ENCODE data around the gene PDK1.

DNA sequence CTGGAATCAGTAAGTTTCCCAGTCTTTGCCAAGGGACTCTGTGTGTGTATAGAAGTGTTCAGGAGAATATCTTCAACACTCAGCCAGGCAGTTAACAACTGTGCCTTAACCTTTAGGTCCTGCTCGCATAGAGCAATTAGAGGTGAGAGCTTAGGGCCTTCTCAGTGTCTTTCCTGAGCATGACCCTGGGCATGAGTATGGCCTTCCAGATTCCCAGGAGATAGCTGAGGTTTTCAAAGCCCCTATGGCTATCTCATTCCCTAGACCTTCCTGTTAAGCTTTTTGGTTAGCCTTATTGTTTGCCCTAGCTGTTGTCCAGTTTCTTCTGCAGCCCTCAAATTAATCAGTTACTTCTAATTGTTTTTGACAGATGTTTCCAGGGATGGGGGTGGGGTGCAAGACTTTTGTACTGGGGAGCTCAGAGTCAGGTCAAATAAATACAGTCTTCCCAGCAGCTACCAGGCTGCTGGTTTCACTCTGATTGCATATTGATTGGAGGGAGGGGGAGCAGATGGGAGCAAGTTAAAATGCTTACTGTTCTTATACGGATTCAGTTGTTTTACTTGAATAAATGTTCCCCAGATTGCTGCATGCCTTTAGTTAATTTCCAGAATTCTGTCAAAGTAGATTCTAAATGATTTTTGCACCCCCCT, 23.1 kb downstream of the PDK1 start:
- TF ChIP-seq, protein P1, sequence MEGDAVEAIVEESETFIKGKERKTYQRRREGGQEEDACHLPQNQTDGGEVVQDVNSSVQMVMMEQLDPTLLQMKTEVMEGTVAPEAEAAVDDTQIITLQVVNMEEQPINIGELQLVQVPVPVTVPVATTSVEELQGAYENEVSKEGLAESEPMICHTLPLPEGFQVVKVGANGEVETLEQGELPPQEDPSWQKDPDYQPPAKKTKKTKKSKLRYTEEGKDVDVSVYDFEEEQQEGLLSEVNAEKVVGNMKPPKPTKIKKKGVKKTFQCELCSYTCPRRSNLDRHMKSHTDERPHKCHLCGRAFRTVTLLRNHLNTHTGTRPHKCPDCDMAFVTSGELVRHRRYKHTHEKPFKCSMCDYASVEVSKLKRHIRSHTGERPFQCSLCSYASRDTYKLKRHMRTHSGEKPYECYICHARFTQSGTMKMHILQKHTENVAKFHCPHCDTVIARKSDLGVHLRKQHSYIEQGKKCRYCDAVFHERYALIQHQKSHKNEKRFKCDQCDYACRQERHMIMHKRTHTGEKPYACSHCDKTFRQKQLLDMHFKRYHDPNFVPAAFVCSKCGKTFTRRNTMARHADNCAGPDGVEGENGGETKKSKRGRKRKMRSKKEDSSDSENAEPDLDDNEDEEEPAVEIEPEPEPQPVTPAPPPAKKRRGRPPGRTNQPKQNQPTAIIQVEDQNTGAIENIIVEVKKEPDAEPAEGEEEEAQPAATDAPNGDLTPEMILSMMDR (IDR thresholded peaks at IDR 0.05; ENCODE audit: borderline replicate concordance, extremely low read depth, low read length, poor library complexity, severe bottlenecking) = no peak
- TF ChIP-seq EZH2 (IDR thresholded peaks at IDR 0.05; ENCODE audit: borderline replicate concordance, low read depth, low read length, severe bottlenecking) = no peak
